CD4-positive, alpha-beta T cell treated with Interleukin-10 for 1 hour (primary cell): ENCODE data around the gene TMEM208.

Experiments used
- DNase-seq: peaks from one replicate; pipeline ENCODE4 v3.0.0-alpha.2; 2020

The TMEM208 gene

GRCh38 chr16:67191995-67192681, 34.8 kb upstream of the TMEM208 start, which contains the start of gene E2F4:
E2F4 (plus strand) TSS chr16:67192155; CDS start chr16:67192228, 73 bp downstream.
- DNase-seq: peak; percentile 89

- DNase-seq: no peak
Observed at GRCh38 chr16:67192781-67193361, 34.1 kb upstream of the TMEM208 start.

GRCh38 chr16:67193536-67193935, 33.4 kb upstream of the TMEM208 start:
- DNase-seq: no peak

- DNase-seq: no peak
Observed at GRCh38 chr16:67194260-67194659, 32.7 kb upstream of the TMEM208 start.

GRCh38 chr16:67195676-67196075, 31.3 kb upstream of the TMEM208 start:
- no peak for DNase-seq

- DNase-seq: no peak
Observed at GRCh38 chr16:67196881-67197280, 30.0 kb upstream of the TMEM208 start.

GRCh38 chr16:67197704-67198103, 29.2 kb upstream of the TMEM208 start:
- DNase-seq: no peak

- DNase-seq: peak; percentile 38
Observed at GRCh38 chr16:67198238-67198734, 28.6 kb upstream of the TMEM208 start.

- no peak for DNase-seq
Observed at GRCh38 chr16:67199011-67199807, 27.7 kb upstream of the TMEM208 start, which contains the start of gene ELMO3. ELMO3 (plus strand) TSS chr16:67199131; CDS start chr16:67199327, 196 bp downstream.

GRCh38 chr16:67199808-67200198, 27.1 kb upstream of the TMEM208 start:
- DNase-seq: no peak

GRCh38 chr16:67200491-67200890, 26.4 kb upstream of the TMEM208 start:
- DNase-seq: no peak

GRCh38 chr16:67201411-67202345, 25.3 kb upstream of the TMEM208 start:
- no peak for DNase-seq

GRCh38 chr16:67202426-67202825, 24.5 kb upstream of the TMEM208 start:
- no peak for DNase-seq

- DNase-seq: no peak
Observed at GRCh38 chr16:67202956-67203493, 23.9 kb upstream of the TMEM208 start.

GRCh38 chr16:67204076-67204475, 22.9 kb upstream of the TMEM208 start:
- DNase-seq: no peak

- no peak for DNase-seq
Observed at GRCh38 chr16:67206129-67206837, 20.6 kb upstream of the TMEM208 start.

GRCh38 chr16:67206838-67207248, 20.1 kb upstream of the TMEM208 start:
- DNase-seq: no peak

- no peak for DNase-seq
Observed at GRCh38 chr16:67207249-67208091, 19.5 kb upstream of the TMEM208 start.

- DNase-seq: no peak
Observed at GRCh38 chr16:67208154-67208896, 18.6 kb upstream of the TMEM208 start.

GRCh38 chr16:67209565-67209964, 17.4 kb upstream of the TMEM208 start:
- no peak for DNase-seq
